NCI-H69 (cell line): ENCODE results near the gene ZNF609.
A peak's percentile ranks its signal among the peaks of the same experiment; 100 is the strongest.

Source experiments
- DNase-seq: peaks from one replicate; lab custom pipeline; 2025; lab: John Stamatoyannopoulos, UW

ZNF609 gene

GRCh38 chr15:64695561-64695992 lies 235.2 kb downstream of the ZNF609 start:
- peak; percentile 93 for DNase-seq

- peak; percentile 61 for DNase-seq
Measured at GRCh38 chr15:64696481-64696880, 236.1 kb downstream of the ZNF609 start.

GRCh38 chr15:64697911-64698369 lies 237.6 kb downstream of the ZNF609 start:
- DNase-seq = peak; percentile 51

GRCh38 chr15:64698823-64699222 lies 238.4 kb downstream of the ZNF609 start:
- DNase-seq = no peak

GRCh38 chr15:64699751-64700388 lies 239.5 kb downstream of the ZNF609 start:
- DNase-seq = peak; percentile 42

- no peak for DNase-seq
Measured at GRCh38 chr15:64701051-64701450, 240.7 kb downstream of the ZNF609 start.

GRCh38 chr15:64701482-64702184 lies 241.3 kb downstream of the ZNF609 start:
- no peak for DNase-seq

GRCh38 chr15:64702816-64703631 lies 242.6 kb downstream of the ZNF609 start:
- peak; percentile 98 for DNase-seq

GRCh38 chr15:64703632-64703959 lies 243.2 kb downstream of the ZNF609 start:
- no peak for DNase-seq

GRCh38 chr15:64705006-64705405 lies 244.6 kb downstream of the ZNF609 start:
- DNase-seq = no peak

- DNase-seq = no peak
Measured at GRCh38 chr15:64706011-64706911, 245.9 kb downstream of the ZNF609 start.

GRCh38 chr15:64710676-64711428 lies 250.5 kb downstream of the ZNF609 start:
- DNase-seq = no peak

GRCh38 chr15:64712353-64712752 lies 252.0 kb downstream of the ZNF609 start:
- DNase-seq = no peak

GRCh38 chr15:64713592-64713991 lies 253.2 kb downstream of the ZNF609 start:
- DNase-seq = no peak

GRCh38 chr15:64716452-64716851 lies 256.1 kb downstream of the ZNF609 start:
- no peak for DNase-seq

- DNase-seq = no peak
Measured at GRCh38 chr15:64717130-64717529, 256.8 kb downstream of the ZNF609 start.

GRCh38 chr15:64717735-64718495 lies 257.5 kb downstream of the ZNF609 start:
- no peak for DNase-seq

GRCh38 chr15:64720188-64720587 lies 259.8 kb downstream of the ZNF609 start:
- no peak for DNase-seq

- DNase-seq = no peak
Measured at GRCh38 chr15:64730151-64730550, 269.8 kb downstream of the ZNF609 start.
